B cell (primary cell): ENCODE data around the gene ARHGAP26.

Source experiments
- CTCF ChIP-seq: fragments of 200-600 bp; IDR thresholded peaks from one replicate; pipeline ENCODE4 v1.8.0; 2022; ENCODE audit warnings: antibody characterized with exemption, mild to moderate bottlenecking
- EZH2 ChIP-seq: IDR thresholded peaks from 2 replicates; pipeline ENCODE4 v1.6.1; 2012; ENCODE audit warnings: borderline replicate concordance, low read depth, mild to moderate bottlenecking, moderate library complexity, low read length; ENCODE audit not compliant: insufficient read depth, poor library complexity, severe bottlenecking

DNA sequence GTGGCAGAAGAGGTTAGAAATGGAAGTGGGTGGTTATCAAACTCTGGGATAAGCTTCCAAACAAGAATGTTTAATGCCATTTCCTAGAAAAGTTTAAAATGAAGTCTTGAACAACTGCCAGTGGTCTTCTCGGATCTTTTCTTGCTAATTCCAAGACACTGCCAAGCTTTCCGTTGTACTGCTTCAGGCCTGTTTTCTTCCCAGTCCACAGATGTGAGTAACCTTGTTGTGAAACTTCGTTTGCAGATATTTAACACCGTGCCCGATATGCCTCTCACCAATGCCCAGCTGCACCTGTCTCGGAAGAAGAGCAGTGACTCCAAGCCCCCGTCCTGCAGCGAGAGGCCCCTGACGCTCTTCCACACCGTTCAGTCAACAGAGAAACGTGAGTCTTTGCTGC is 363.5 kb downstream of the ARHGAP26 start:
- TF ChIP-seq CTCF: no peak
- no peak for TF ChIP-seq EZH2
